Measurements from ENCODE around the gene CLCN5.

The CLCN5 gene

DNA sequence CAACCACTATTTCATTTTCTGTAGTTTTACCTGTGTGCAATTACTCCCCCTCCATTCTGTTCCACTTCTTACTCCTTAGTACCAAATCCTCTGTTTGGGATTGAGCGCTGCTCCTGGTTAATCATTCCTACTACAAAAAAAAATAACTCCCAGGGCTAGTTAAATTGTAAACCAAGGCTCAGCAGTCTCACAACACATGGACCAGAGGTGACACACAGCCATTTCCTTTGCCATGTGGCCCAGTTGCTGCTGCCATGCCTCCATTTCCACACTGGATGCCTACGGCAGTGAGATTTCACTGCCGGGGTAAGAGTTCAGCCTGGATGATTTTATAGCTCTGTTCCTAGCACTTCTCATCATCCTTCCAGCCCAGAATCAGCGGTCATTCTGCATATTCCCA is 171.2 kb downstream of the CLCN5 start:
- no peak for DNase-seq

DNA sequence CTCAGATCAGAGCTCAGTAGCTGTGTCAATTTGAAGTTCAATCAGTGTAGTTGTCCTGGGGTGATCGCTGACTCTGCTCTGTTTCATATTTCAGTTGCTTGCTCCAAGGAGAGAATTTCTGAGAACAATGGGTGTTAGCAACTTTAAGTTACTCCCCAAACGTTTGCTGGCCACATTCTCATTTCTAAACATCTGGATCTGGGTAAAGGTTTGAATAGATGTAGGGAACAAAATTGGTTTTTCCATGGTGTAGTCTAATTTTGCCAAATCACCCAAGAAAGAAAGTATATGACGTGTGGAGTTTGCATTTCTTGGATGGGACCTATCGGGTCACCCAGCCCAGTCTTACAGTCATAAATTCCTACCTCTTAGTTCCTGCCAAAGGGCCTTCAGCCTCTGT is 174.7 kb downstream of the CLCN5 start:
- no peak for DNase-seq

DNA sequence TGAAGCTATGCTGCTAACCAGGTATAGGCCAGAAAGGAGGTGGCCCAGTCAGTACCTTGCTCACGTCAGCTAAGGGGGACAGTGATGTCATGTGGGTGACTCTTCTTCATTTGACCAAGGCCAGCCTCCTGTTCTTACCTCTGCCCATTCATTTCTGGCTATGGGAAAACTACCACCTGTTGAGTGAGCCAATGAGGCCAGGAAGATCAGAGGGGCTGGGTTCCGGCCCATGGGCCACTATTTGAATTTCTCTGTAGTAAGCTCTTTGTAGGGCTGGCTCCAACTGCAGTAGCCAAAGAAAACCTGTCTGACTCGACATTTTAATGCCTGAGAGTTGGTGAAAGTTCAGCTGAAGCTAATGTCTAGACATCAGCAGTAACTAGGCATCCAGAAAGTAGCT is 175.8 kb downstream of the CLCN5 start:
- no peak for DNase-seq

DNA sequence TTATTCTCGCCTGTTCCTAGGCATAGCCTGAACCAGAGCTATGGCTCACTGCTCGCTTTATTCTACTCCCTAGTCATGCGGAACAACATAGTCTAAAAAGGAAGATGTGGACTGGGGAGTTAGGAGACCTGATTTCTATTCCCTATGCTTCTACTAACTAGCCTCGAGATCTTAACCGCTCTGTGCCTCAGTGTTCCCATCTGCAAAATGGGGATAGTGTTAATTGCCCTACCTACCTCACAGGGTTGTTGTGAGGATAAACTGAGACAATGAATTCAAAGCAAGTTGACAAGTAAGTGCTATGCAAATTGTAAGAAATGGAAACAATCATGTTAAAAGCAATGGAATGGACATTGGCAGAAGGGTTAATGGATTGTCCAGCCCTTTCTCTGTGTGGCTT is 176.4 kb downstream of the CLCN5 start:
- DNase-seq = no peak

DNA sequence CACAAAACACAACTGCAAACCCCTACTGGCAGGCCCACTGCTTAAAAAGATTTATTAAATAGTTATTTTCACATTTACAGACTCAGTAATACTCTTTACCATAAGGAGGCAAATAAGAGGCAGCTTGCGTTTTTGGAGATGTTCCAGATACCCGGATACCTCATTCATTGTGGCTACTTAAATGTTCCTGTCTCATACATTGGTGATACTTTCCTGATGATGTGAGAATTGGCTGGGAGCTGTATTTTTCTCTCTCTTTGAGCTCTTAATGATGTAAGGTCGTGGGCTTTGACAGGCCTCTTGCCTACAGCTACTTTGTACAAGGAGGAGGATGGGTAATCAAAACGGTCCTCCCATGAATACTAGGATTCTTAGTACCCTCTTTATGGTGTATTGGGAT is 176.9 kb downstream of the CLCN5 start:
- DNase-seq = no peak

DNA sequence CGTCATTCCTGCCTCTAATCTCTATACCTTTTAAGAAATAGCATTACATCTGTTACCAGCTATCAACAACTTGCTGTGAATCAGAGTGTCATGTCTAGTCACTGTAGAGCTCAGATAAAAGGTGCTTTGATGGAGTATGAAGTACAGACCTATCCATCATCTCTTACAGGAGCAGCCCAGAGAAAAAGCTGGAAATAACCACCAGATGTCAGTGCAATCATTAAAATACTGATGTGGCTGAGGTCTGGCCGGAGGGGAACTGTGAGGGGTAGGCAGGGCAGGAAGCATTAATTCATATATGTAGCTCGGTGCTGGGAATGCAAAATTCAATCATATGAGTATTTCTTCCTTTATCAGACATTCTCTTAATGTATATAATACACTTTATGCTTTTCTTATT is 177.8 kb downstream of the CLCN5 start:
- peak; percentile 2 to 32 (median 12) for DNase-seq

DNA sequence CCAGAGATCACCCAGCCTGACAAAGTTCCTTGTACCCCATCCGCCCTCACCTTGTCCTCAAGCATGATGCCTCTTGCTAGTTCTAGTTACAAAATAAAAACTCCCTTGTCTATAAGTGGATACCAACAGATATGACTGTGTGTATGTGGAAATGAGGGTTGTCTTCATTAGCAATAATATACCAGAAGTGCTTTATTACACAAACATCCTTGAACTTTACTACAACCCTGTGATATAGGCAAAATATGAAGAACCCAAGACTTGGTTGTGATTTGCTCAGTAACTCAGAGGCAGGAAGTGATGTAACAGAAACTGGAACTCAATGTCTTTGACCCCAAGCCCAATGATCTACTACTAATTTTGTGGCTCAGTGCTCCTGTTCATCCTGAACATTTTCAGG is 180.8 kb downstream of the CLCN5 start:
- DNase-seq = no peak

DNA sequence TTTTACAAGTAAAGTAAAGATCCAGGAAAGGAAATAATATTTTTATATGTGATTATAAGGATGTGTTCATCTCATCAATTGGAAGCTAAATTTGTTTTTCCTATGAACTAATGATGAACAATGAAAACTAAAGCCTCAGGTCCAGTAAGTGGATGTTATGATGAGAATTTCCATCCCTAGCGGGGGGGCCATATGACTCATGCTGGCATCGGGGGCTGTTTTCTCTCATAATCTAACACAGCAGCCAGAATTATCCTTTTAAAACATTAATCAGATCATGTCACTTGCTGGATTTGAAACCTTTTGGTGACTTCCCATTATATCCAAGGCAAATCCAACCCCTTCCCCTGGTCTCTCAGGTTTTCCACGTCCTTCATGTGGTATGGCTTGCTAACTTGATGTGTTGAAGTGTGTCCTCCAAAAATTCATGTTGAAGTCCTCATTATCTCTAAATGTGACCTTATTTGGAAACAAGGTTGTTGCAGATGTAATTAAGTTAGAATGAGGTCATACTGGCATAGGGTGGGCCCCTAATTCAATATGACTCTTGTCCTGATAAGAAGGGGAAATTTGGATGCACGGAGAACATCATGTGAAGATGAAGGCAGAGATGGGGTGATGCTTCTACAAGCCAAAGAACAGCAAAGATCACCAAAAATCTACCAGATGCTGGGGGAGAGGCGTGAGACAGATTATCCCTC is 181.6 kb downstream of the CLCN5 start:
- DNase-seq = no peak

DNA sequence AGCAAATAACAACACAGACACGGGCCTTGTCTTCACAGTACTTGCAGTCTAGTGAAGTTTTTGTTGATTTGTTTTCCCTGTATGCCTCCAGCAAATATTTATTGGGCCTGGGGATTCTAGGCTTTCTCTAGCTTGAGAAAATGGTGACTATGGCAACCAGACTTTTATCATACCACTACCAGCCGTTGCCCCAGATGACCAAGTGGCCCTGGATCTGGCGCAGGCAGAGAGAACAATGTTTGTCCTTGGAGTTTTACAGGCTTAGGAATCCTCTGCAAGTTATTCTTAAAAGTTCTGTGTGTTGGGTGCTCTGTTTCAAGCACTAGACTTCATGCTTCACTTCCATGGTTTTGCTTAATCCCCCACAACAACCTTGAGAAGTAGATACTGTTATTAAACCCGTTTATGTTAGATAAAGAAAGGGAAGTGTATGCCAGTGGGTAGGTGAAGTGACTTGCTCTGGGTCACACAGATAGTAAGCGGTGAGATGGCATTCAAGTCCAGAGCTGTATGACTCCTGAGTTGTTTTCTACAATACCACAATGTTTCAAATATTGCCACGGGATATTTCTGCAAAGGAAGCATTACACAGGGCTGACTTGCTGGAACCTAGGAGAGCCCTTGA is 183.8 kb downstream of the CLCN5 start:
- DNase-seq = no peak

DNA sequence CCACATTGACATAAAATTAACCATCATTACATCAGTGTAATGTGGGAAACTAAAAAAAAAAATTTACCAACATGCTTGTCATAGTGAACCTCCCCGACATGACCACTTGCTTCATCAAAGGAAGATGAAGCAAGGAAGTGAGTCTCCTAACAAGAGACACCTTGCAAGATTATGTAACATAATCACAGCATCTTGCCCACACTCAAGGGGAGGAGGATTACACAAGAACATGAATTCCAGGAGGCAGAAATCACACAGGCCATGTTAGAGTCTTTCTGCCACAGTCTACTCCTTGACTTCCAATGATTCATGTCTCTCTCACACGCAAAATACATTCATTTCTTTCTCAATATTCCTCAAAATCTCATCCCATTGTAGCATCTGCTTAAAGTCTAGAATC is 185.1 kb downstream of the CLCN5 start:
- DNase-seq = no peak

DNA sequence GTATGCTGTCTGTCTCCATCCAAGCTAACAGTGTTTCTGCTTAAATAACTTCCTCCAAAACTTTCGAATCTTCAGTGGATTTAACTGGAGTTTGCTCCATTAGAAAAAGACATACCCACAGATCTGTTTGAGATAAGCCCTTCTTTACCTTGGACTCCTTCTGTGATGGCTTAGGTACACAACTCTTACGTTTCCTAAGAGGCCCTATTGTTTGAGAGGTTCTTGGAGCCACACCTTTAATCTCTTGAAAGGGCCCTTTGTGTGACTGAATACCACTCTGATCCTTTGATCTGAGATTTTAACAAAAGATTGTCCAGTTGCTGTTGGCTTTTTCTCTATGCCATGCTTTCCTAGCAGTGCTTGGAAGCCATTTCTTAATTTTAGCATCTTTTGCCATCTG is 185.9 kb downstream of the CLCN5 start:
- peak in 1 of 3 experiments; percentile 0 for DNase-seq

DNA sequence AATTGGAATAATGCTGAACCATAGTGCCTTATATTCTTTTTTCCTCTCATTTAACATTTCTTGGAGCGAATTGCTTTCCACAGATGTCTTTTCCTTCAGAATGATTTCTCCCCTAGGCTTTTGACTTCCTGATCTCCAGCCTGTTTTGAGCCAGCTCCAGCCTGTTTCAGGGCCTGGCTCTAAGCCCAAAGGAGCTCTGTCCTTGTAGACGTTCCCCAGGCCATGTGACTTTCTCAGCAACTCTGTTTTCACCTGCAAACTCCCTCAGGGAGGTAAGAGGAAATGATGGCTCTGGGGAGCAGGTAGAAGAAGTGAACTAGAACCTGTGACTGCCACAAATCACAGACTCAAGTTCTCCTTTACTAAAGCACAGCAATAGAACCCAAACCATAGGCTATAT is 189.3 kb downstream of the CLCN5 start:
- DNase-seq = no peak

DNA sequence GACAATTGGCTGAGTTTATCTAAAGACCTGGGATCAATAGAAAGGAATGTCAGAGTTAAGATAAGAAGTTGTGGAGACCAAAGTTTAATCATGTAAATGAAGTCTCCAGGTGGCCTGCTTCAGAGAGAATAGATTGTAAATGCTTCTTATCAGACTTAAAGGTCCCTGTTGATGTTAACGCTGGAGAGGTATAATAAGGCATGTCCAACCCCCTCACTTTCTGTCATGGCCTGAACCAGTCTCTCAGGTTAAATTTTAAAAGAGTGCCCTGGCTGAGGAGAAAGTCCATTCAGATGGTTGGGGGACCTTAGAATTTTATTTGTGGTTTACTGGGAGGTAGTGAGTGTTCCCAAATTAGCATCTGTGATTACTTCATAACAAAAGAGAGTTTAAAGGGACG is 191.7 kb downstream of the CLCN5 start:
- no peak for DNase-seq

DNA sequence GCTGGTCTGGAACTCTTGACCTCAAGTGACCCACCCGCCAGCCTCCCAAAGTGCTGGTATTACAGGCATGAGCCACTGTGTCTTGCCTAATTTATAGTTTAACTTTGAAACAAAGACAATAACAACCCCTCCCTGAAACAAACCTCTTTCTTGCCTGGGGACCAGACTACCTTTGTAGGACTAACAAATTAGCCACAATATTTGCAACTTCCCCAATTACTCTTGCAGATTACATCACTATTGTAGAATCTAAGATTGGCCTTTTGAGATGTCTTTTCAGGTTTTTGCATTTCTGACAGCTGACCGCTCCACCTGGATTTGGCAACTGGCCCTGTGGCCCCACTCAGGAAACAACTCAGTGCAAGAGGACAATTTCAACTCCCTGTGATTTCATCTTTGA is 193.6 kb downstream of the CLCN5 start:
- no peak for DNase-seq

DNA sequence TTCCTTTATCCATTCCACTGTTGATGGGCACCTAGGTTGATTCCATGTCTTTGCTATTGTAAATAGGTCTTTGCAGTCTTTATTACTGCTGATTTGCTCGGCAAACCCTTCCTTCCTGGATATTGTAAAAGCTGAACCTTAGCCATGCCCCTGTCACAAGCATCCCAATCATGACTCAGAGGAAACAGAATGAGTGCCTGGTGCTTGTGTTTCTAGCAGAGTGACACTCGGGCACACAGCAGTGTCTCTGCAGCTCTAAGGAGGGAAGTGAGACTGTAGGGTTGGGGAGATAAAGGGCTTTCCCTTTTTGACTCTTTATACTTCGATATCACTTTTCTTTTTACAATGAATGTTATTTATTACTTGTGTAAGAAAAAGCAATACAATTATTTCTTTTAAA is 195.1 kb downstream of the CLCN5 start:
- no peak for DNase-seq

DNA sequence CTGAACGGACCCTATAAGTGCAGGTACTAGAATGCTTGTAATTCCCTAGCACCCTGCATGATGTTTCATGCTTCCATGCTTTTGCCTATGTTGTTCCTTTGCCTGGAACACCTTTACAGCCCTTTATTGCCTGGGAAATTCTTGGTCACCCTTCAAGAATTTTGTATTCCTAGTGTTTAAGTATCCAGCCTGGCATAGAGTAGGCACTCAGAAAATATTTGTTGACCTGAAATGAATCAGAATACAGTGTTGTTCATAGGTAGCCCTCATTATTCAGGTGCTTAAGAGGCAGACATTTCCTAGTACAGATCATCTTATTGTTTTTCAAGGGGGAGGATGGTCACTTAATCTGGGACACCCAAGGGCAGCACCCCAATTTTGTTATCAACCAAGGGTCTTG is 203.1 kb downstream of the CLCN5 start:
- DNase-seq = no peak

DNA sequence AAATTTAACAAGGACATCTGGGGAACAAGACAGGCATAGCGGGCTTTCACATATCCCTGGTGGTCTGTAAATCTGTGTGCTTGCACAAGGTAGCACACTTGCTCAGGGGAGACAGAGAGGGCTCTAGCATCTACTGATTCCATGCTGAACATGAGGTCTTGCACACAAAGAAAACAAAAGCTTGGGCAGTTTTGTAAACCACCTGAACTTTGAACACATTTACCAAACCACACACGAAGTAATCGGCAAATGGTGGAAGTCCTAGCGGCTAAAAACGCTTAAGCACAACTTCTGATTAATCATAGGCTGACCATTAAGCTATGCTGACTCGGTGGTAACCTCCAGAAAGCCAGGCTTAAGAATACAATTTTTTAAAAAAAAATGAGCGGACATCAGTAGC is 225.6 kb downstream of the CLCN5 start:
- DNase-seq = no peak

All from NCI-H1417 (cell line).